HEK293T (cell line): ENCODE measurements around the gene KIF27.
"Not testable (repeated sequence)": the region's sequence is repeated elsewhere in the genome, so short reads cannot be mapped to it uniquely, and the experiment has no call there.

ENCODE experiments used
- CTCF ChIA-PET: fragments of 350-600 bp; formaldehyde crosslinking; extraction: SDS; loops from one replicate; lab custom pipeline; 2021; ENCODE audit warnings: antibody characterized with exemption, inconsistent platforms; lab: Yijun Ruan, JAX
- POLR2A ChIA-PET: fragments of 350-600 bp; formaldehyde crosslinking; extraction: SDS; loops from one replicate; lab custom pipeline; 2020; ENCODE audit warnings: antibody characterized with exemption, inconsistent platforms; lab: Yijun Ruan, JAX
- DNase-seq: peaks from one replicate; pipeline ENCODE4 v3.0.0; 2012; ENCODE audit warnings: mixed read lengths; ENCODE audit errors: extremely low spot score
- ARNT ChIP-seq: fragments of 450-650 bp; IDR thresholded peaks from 2 replicates; pipeline ENCODE4 v1.6.1; 2017; ENCODE audit warnings: mild to moderate bottlenecking
- BHLHE40 ChIP-seq: fragments of 450-650 bp; IDR thresholded peaks from 2 replicates; pipeline ENCODE4 v1.6.1; 2016; ENCODE audit warnings: mild to moderate bottlenecking, moderate library complexity, borderline replicate concordance
- CTBP1 ChIP-seq: fragments of 450-650 bp; IDR thresholded peaks from 2 replicates; pipeline ENCODE4 v1.6.1; 2016; ENCODE audit warnings: borderline replicate concordance
- ELF4 ChIP-seq: fragments of 450-650 bp; IDR thresholded peaks from 2 replicates; pipeline ENCODE4 v1.6.1; 2017; ENCODE audit warnings: antibody characterized with exemption
- FOXA1 ChIP-seq: fragments of 450-650 bp; IDR thresholded peaks from 2 replicates; pipeline ENCODE4 v1.6.1; 2016; ENCODE audit warnings: mild to moderate bottlenecking
- FOXK2 ChIP-seq: fragments of 450-650 bp; IDR thresholded peaks from 2 replicates; pipeline ENCODE4 v1.6.1; 2016; ENCODE audit warnings: mild to moderate bottlenecking
- FOXM1 ChIP-seq: fragments of 450-650 bp; IDR thresholded peaks from 2 replicates; pipeline ENCODE4 v1.6.1; 2017; ENCODE audit warnings: mild to moderate bottlenecking, borderline replicate concordance
- HDGF ChIP-seq: fragments of 450-650 bp; IDR thresholded peaks from 2 replicates; pipeline ENCODE4 v1.6.1; 2017; ENCODE audit warnings: antibody characterized with exemption, borderline replicate concordance
- L3MBTL2 ChIP-seq: fragments of 450-650 bp; conservative IDR thresholded peaks from 2 replicates; pipeline ENCODE4 v1.6.1; 2016; ENCODE audit warnings: mild to moderate bottlenecking
- LEF1 ChIP-seq: fragments of 450-650 bp; IDR thresholded peaks from 2 replicates; pipeline ENCODE4 v1.6.1; 2017; ENCODE audit warnings: mild to moderate bottlenecking, borderline replicate concordance
- NFRKB ChIP-seq: fragments of 450-650 bp; IDR thresholded peaks from 2 replicates; pipeline ENCODE4 v1.6.1; 2016; ENCODE audit warnings: mild to moderate bottlenecking, moderate library complexity
- PKNOX1 ChIP-seq: fragments of 450-650 bp; IDR thresholded peaks from 2 replicates; pipeline ENCODE4 v1.6.1; 2016
- SP1 ChIP-seq: fragments of 450-650 bp; IDR thresholded peaks from 2 replicates; pipeline ENCODE4 v1.6.1; 2017
- SUZ12 ChIP-seq: fragments of 450-650 bp; IDR thresholded peaks from 2 replicates; pipeline ENCODE4 v1.6.1; 2016; ENCODE audit warnings: mild to moderate bottlenecking
- TARDBP ChIP-seq: fragments of 450-650 bp; IDR thresholded peaks from 2 replicates; pipeline ENCODE4 v1.6.1; 2016
- ZNF384 ChIP-seq: fragments of 450-650 bp; IDR thresholded peaks from 2 replicates; pipeline ENCODE4 v1.6.1; 2016

KIF27 gene

GRCh38 chr9:83956436-83957247, 35.4 kb upstream of the KIF27 start:
- CTCF ChIA-PET: no interaction called here
- POLR2A ChIA-PET: interaction anchor here (1.0 kb wide), 2 partner anchors 11 to 334 kb away, joined by 3 read pairs; partner anchors contain the start of gene IDNK
- peak; percentile 79 for DNase-seq
- TF ChIP-seq L3MBTL2 (peak; percentile 89), ELF4 (peak; percentile 85), NFRKB (no peak)

GRCh38 chr9:83956086-83956435, 34.8 kb upstream of the KIF27 start:
- CTCF ChIA-PET: no interaction called here
- TF ChIP-seq BHLHE40: no peak
- no peak for TF ChIP-seq FOXA1
- TF ChIP-seq HDGF: no peak
- no peak for TF ChIP-seq ARNT
- TF ChIP-seq L3MBTL2: peak; percentile 49
- no peak for TF ChIP-seq FOXM1
- no peak for TF ChIP-seq FOXK2
- POLR2A ChIA-PET: interaction anchor here (1.0 kb wide), 2 partner anchors 10 to 333 kb away, joined by 3 read pairs; partner anchors contain the start of gene IDNK
- DNase-seq: peak; percentile 30

GRCh38 chr9:83948096-83948495, 26.9 kb upstream of the KIF27 start:
- CTCF ChIA-PET, DNase-seq, POLR2A ChIA-PET: not testable (repeated sequence)

- TF ChIP-seq L3MBTL2 (no peak), PKNOX1 (no peak), LEF1 (no peak), FOXM1 (no peak), SP1 (no peak)
- ChIA-PET CTCF (no interaction called here), POLR2A (no interaction called here)
- no peak for DNase-seq
These were observed 19.5 kb upstream of the KIF27 start for GRCh38 chr9:83940590-83941303.

- peak; percentile 64 for DNase-seq
- POLR2A ChIA-PET: no interaction called here
- TF ChIP-seq ZNF384 (no peak), LEF1 (no peak), CTBP1 (no peak), NFRKB (no peak), SUZ12 (no peak), ARNT (no peak), ELF4 (no peak), PKNOX1 (no peak), L3MBTL2 (no peak), FOXM1 (no peak), BHLHE40 (no peak), FOXK2 (no peak), SP1 (no peak)
- CTCF ChIA-PET: interaction anchor here (0.7 to 1.4 kb wide), 3 partner anchors 8 to 323 kb away, joined by 3 to 10 read pairs (median 3); no protein-coding TSS in a partner anchor
These were observed 16.7 kb upstream of the KIF27 start for GRCh38 chr9:83937861-83938455.

GRCh38 chr9:83936523-83936922, 15.3 kb upstream of the KIF27 start:
- ChIA-PET POLR2A (no interaction called here), CTCF (interaction anchor here (0.8 to 1.4 kb wide), 3 partner anchors 324 to 1698 kb away, joined by 3 to 10 read pairs (median 6); no protein-coding TSS in a partner anchor)
- no peak for DNase-seq
- no peak for TF ChIP-seq FOXA1
- no peak for TF ChIP-seq PKNOX1
- TF ChIP-seq HDGF: no peak
- no peak for TF ChIP-seq NFRKB
- TF ChIP-seq ZNF384: no peak
- no peak for TF ChIP-seq SUZ12
- TF ChIP-seq BHLHE40: no peak
- TF ChIP-seq FOXM1: no peak
- no peak for TF ChIP-seq LEF1
- no peak for TF ChIP-seq SP1
- TF ChIP-seq ELF4: no peak
- TF ChIP-seq TARDBP: no peak
